Prostate gland (tissue), 2 donors: Measurements from ENCODE around the gene POLR1A. TPM values are rescaled to one million over a fixed set of nuclear protein-coding genes. Genes with fewer than 3 reads are reported as not detected.

Experiments used
- DNase-seq: peaks from one replicate; pipeline ENCODE4 v3.0.0-alpha.2; 2019; ENCODE audit warnings: low spot score
- H3K27ac ChIP-seq, 2 donors: fragments of 200-600 bp; sonication (generic); 2 replicates each; pipeline ENCODE4 v1.5.1; 2017 to 2019
- H3K27me3 ChIP-seq: fragments of 200-600 bp; sonication (generic); replicated peaks from 2 replicates; pipeline ENCODE4 v1.5.1; 2019; ENCODE audit not compliant: insufficient read depth
- H3K36me3 ChIP-seq, 2 donors: fragments of 200-600 bp; sonication (generic); 1 replicate in 1 of 2; 2 replicates in 1 of 2; pipeline versions ENCODE4 v1.5.1 to v1.8.1; 2017 to 2019
- H3K4me1 ChIP-seq: fragments of 200-600 bp; sonication (generic); replicated peaks from 2 replicates; pipeline ENCODE4 v1.5.1; 2019
- H3K4me3 ChIP-seq, 2 donors: fragments of 200-600 bp; sonication (generic); 2 replicates each; pipeline ENCODE4 v1.5.1; 2017 to 2019
- H3K9me3 ChIP-seq: fragments of 200-600 bp; sonication (generic); 2 replicates; pipeline ENCODE4 v1.5.1; 2017
- POLR2A ChIP-seq: fragments of 450-650 bp; IDR thresholded peaks from one replicate; pipeline ENCODE4 v1.6.1; 2016; ENCODE audit warnings: antibody characterized with exemption, mild to moderate bottlenecking
- POLR2AphosphoS5 ChIP-seq: sonication (generic); formaldehyde crosslinking; IDR thresholded peaks from one replicate; pipeline ENCODE4 v1.6.1; 2017; ENCODE audit warnings: antibody characterized with exemption
- WGBS: methylation state at CpG from one replicate; pipeline ENCODE4 v1.1.5; 2018; 5-methylcytosine and 5-hydroxymethylcytosine counted together
- intact Hi-C: fragments of 100-400 bp; cut with DNase I; formaldehyde crosslinking; loops from one replicate; pipeline ENCODE4 v1.14.2; 2022
- total RNA-seq, 2 donors: library from RNA; depleted of rRNA; stranded (reverse); fragments of >200 nt; gene quantifications; one replicate each; pipeline ENCODE4 v1.1.0, GENCODE V29; 2016
- TF ChIP-seq, protein P1 (sequence below), 4 experiments: fragments of 200-600 bp in 2 of 4; fragments of 450-650 bp in 2 of 4; sonication (generic) in 2 of 4; IDR thresholded peaks; 1 replicate in 3 of 4; 2 replicates in 1 of 4; pipeline ENCODE4 v1.5.1; 2016 to 2019; ENCODE audit warnings: antibody characterized with exemption in 4 of 4, mild to moderate bottlenecking in 2 of 4, moderate library complexity in 2 of 4

Gene POLR1A
- total RNA-seq, 2 donors from 2014 or later: 13.0 to 27.4 TPM

DNA sequence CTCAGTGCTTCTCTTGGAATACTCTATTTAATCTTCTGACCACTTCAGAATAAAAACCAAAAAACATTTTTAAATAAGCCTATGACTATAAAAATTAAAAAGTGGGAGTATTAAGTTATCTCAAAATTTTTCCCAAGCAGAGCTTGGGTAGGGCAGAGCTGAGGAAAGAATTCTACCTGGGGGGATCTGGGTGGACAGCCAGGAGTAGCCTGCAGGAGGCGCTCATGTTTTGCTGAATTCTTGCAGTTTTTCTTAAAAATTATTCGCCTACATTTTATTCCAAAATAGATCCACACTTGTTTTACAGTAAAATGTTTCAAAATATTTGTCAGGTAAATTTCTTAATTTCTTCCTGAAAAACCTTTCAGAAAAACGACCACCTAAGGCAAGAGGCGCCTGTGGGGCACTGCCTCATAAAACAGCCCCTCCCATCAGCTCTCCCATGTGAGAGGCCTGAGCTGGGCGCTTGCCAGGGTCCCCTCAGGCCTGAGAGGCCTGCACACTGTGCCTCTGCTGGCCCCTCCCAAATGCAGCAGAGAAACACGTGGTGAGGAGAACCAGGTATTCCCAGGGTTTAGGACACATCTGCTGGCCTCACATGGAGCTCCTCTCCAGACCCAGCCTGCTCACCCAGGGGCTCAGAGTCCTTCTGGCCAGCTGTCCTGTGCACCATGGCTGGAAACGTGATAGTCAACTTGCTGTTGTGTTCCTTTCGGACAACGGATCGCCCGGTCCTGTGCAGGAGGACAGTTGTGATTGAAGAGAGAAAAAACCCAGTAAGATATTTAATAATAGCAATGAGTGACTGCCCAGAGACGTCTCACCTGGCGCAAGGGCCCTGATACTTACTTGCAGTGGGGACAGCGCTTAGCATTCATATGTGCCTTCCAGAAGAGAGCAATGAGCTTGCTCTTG lies 17.5 kb downstream of the POLR1A start:
- Histone ChIP-seq H3K4me3 (no peak overlapping the region), H3K27me3 (no peaks in the 10 kb centered on the region), H3K9me3 (no peaks in the 10 kb centered on the region), H3K27ac (no peak overlapping the region), H3K36me3 (peaks cover 5 to 6% of the 10 kb centered on the region in 2 donors), H3K4me1 (no peaks in the 10 kb centered on the region)
- TF ChIP-seq POLR2A (no peak), POLR2AphosphoS5 (no peak)
- TF ChIP-seq, protein P1, sequence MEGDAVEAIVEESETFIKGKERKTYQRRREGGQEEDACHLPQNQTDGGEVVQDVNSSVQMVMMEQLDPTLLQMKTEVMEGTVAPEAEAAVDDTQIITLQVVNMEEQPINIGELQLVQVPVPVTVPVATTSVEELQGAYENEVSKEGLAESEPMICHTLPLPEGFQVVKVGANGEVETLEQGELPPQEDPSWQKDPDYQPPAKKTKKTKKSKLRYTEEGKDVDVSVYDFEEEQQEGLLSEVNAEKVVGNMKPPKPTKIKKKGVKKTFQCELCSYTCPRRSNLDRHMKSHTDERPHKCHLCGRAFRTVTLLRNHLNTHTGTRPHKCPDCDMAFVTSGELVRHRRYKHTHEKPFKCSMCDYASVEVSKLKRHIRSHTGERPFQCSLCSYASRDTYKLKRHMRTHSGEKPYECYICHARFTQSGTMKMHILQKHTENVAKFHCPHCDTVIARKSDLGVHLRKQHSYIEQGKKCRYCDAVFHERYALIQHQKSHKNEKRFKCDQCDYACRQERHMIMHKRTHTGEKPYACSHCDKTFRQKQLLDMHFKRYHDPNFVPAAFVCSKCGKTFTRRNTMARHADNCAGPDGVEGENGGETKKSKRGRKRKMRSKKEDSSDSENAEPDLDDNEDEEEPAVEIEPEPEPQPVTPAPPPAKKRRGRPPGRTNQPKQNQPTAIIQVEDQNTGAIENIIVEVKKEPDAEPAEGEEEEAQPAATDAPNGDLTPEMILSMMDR (IDR thresholded peaks at IDR 0.05): no peak
- 76% methylated on average over 14 of the region's 14 CpGs for WGBS
- intact Hi-C loops: no loop called here
- no peak for DNase-seq

DNA sequence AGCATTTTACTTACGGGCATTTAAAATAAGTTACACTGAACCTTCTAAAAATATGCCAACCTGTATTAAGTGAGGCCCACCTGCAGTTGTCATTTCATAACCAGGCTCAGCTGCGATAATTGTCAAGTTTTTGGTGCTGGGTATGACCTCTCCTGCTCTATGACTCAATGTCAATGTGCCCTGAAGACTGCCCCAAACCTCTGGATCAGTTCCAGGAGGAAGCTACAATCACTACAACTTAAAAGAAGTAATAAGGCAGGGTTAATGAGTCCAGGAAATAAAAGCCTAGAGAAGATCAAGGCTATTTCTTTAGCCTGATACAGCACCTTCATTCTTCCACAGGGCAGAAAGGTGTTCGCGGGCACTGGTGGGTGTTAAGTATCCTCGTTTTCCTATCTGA lies 22.9 kb downstream of the POLR1A start:
- no peak for DNase-seq
- intact Hi-C loops: no loop called here
- Histone ChIP-seq H3K36me3 (no peaks in the 10 kb centered on the region), H3K27ac (no peak overlapping the region), H3K4me3 (no peak overlapping the region), H3K27me3 (no peaks in the 10 kb centered on the region), H3K4me1 (no peaks in the 10 kb centered on the region), H3K9me3 (no peaks in the 10 kb centered on the region)
- TF ChIP-seq POLR2A: no peak
- TF ChIP-seq, protein P1 (IDR thresholded peaks at IDR 0.05): no peak
- TF ChIP-seq POLR2AphosphoS5: no peak
- WGBS: 90% methylated on average over 5 of the region's 5 CpGs

DNA sequence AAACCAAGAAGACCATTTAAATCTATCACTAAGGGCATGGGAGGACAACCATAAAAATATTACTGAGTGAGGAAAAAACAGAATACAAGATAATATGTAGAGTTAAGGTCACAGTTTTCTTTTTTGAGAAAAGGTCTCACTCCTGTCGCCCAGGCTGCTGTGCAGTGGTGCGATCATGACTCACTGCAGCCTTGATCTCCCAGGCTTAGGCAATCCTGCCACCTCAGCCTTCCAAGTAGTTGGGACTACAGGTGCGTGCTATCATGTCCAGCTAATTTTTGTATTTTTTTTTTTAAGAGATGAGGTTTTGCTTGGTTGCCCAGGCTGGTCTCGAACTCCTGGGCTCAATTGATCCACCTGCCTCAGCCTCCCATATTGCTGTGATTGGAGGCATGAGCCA lies 24.0 kb downstream of the POLR1A start:
- Histone ChIP-seq H3K36me3 (no peaks in the 10 kb centered on the region), H3K9me3 (no peaks in the 10 kb centered on the region), H3K27me3 (no peaks in the 10 kb centered on the region), H3K27ac (no peak overlapping the region), H3K4me3 (no peak overlapping the region), H3K4me1 (no peaks in the 10 kb centered on the region)
- intact Hi-C loops: loop anchor here (2.0 kb wide), 1 partner anchor 193 kb away; the partner anchor contains the start of gene ST3GAL5
- WGBS: 98% methylated on average over 4 of the region's 4 CpGs
- DNase-seq: no peak
- no peak for TF ChIP-seq POLR2A

DNA sequence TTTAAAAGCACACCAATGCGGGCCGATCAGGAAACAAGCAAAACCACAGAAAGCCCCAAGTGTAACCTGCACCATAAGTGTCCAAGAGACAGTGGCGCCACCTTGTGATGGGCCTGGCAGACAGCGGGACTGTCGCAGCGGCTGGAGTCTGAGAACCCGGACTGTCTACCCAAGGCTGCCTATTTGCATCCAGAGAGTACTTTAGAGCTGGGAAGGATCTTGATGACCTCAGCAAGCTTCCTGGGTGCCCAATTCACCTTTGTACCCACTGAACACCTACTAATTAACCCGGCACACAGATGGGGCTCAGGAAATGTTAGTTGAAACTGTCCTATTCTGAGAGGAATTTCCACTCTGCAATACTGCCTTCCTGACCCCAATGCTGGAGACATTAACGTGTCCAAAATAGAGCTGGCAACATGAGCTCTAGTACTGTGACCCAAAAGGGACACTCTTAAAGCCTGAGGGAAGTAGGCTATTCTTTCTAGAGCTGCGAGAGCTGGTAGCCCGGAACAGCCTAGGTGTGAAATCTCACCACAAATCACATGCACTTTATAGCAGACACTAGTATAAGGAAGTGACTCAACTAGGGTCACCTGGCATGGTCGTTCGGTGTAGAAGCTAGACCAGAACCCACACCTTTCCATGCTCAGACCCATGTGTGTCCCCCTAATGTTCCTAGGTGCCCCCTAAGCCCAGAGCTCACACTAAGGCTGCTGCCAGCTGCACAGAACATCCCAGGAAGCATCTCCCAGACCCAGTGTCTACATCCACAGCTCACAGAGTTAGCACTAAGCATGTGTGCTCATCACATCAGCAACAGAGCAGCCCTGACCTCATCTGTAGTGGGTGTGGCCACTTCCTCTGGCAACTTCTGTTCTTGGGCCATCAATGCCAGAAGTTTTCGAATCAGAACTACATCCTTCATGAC lies 25.4 kb downstream of the POLR1A start:
- WGBS: 49% methylated on average over 13 of the region's 14 CpGs
- peaks cover 4% of the 10 kb centered on the region for H3K4me1 ChIP-seq
- no peaks in the 10 kb centered on the region for H3K9me3 ChIP-seq
- TF ChIP-seq POLR2AphosphoS5: no peak
- TF ChIP-seq, protein P1 (IDR thresholded peaks at IDR 0.05): peak; percentile 48 to 85 (median 73)
- no peak overlapping the region for H3K4me3 ChIP-seq
- H3K27ac ChIP-seq: no peak overlapping the region
- intact Hi-C loops: loop anchor here (1.0 to 10.0 kb wide), 3 partner anchors 191 to 345 kb away; partner anchors contain the start of gene ST3GAL5
- DNase-seq: peak; percentile 70
- no peaks in the 10 kb centered on the region for H3K27me3 ChIP-seq
- H3K36me3 ChIP-seq: no peaks in the 10 kb centered on the region
